Natural killer cell treated with Interleukin-12 subunit alpha and Interleukin-12 subunit beta and Interleukin-15 and Interleukin-18, amount 100 ng/mL, for 72 hours (primary cell): ENCODE data around the gene DYNC1H1. TPM values are rescaled to one million over a fixed set of nuclear protein-coding genes. Genes with fewer than 3 reads are reported as not detected.
A peak's percentile ranks its signal among the peaks of the same experiment; 100 is the strongest.
"Not testable (repeated sequence)": the region's sequence is repeated elsewhere in the genome, so short reads cannot be mapped to it uniquely, and the experiment has no call there.

Experiments
- ATAC-seq, 2 donors: fragments of 150-1000 bp; cut with Tn5 transposase in 1 of 2; sonication (Bioruptor Pico), chemical (Tn5 transposase) in 1 of 2; 2 replicates each; pipeline ENCODE4 v1.10.0; 2021
- DNase-seq: peaks from one replicate; pipeline ENCODE4 v3.0.0; 2022; ENCODE audit warnings: low spot score
- H3K27ac Mint-ChIP-seq, 2 donors: 1 replicate in 1 of 2; 2 replicates in 1 of 2; pipeline ENCODE4 v1.8.0; 2022; ENCODE audit warnings: mixed read lengths in 2 of 2, mild to moderate bottlenecking in 1 of 2, moderate library complexity in 1 of 2
- H3K27me3 Mint-ChIP-seq, 2 donors: 1 replicate in 1 of 2; 2 replicates in 1 of 2; pipeline ENCODE4 v1.8.0; 2022; ENCODE audit warnings: mixed read lengths in 2 of 2
- H3K36me3 Mint-ChIP-seq: one replicate; pipeline ENCODE4 v1.8.0; 2022; ENCODE audit warnings: mixed read lengths
- H3K4me1 Mint-ChIP-seq, 2 donors: 1 replicate in 1 of 2; 2 replicates in 1 of 2; pipeline ENCODE4 v1.8.0; 2022; ENCODE audit warnings: low read depth in 2 of 2, mixed read lengths in 2 of 2, mild to moderate bottlenecking in 1 of 2
- H3K4me3 Mint-ChIP-seq: one replicate; pipeline ENCODE4 v1.8.0; 2022; ENCODE audit warnings: mixed read lengths
- H3K9me3 Mint-ChIP-seq: 2 replicates; pipeline ENCODE4 v1.8.0; 2022; ENCODE audit warnings: mixed read lengths
- total RNA-seq, 2 donors: library from RNA; stranded (reverse); gene quantifications; one replicate each; pipeline ENCODE4 v1.2.3, GENCODE V29; 2022

DYNC1H1 gene
- total RNA-seq, 2 donors from 2014 or later = 322 to 415 TPM

- no peaks in the 10 kb centered on the region for H3K9me3 Mint-ChIP-seq
- no peak overlapping the region for H3K4me3 Mint-ChIP-seq
- H3K36me3 Mint-ChIP-seq = no peaks in the 10 kb centered on the region
- peak overlapping the region in 1 of 2 donors; percentile 39 for H3K27ac Mint-ChIP-seq
- ATAC-seq (peak in 1 of 2 donors; percentile 46), DNase-seq (no peak)
- no peaks in the 10 kb centered on the region for H3K27me3 Mint-ChIP-seq
- peaks cover 8% of the 10 kb centered on the region in 2 donors for H3K4me1 Mint-ChIP-seq
Measured at GRCh38 chr14:102066041-102066451, 101.7 kb downstream of the DYNC1H1 start.

- Mint-ChIP-seq H3K4me1 (peaks cover 13 to 19% of the 10 kb centered on the region in 2 donors), H3K4me3 (peak overlapping the region; percentile 59), H3K36me3 (peaks cover 5% of the 10 kb centered on the region), H3K27me3 (no peaks in the 10 kb centered on the region), H3K27ac (peak overlapping the region; percentile 27 to 43), H3K9me3 (no peaks in the 10 kb centered on the region)
- DNase-seq = no peak
- ATAC-seq = peak; percentile 65 to 66
Measured at GRCh38 chr14:102071283-102071998, 107.1 kb downstream of the DYNC1H1 start.

GRCh38 chr14:102074415-102074964 lies 110.1 kb downstream of the DYNC1H1 start:
- ATAC-seq (no peak), DNase-seq (no peak)
- no peaks in the 10 kb centered on the region for H3K9me3 Mint-ChIP-seq
- H3K27me3 Mint-ChIP-seq = no peaks in the 10 kb centered on the region
- H3K4me3 Mint-ChIP-seq = no peak overlapping the region
- peak overlapping the region in 1 of 2 donors; percentile 73 for H3K27ac Mint-ChIP-seq
- peaks cover 10 to 24% of the 10 kb centered on the region in 2 donors for H3K4me1 Mint-ChIP-seq
- peaks cover 11% of the 10 kb centered on the region for H3K36me3 Mint-ChIP-seq

GRCh38 chr14:102075155-102075554 lies 110.8 kb downstream of the DYNC1H1 start:
- Mint-ChIP-seq H3K4me3 (no peak overlapping the region), H3K27me3 (no peaks in the 10 kb centered on the region), H3K9me3 (no peaks in the 10 kb centered on the region), H3K36me3 (peaks cover 18% of the 10 kb centered on the region), H3K27ac (no peak overlapping the region), H3K4me1 (peaks cover 10 to 21% of the 10 kb centered on the region in 2 donors)
- ATAC-seq (no peak), DNase-seq (no peak)

GRCh38 chr14:102077382-102077709 lies 113.0 kb downstream of the DYNC1H1 start:
- H3K27ac Mint-ChIP-seq = no peak overlapping the region
- peaks cover 15 to 29% of the 10 kb centered on the region in 2 donors for H3K4me1 Mint-ChIP-seq

GRCh38 chr14:102078361-102078791 lies 114.0 kb downstream of the DYNC1H1 start:
- Mint-ChIP-seq H3K4me1 (peaks cover 22 to 36% of the 10 kb centered on the region in 2 donors), H3K36me3 (peaks cover 48% of the 10 kb centered on the region), H3K27ac (peak overlapping the region; percentile 37 to 55)
- ATAC-seq, H3K9me3 Mint-ChIP-seq, DNase-seq, H3K27me3 Mint-ChIP-seq, H3K4me3 Mint-ChIP-seq: not testable (repeated sequence)

More at GRCh38 chr14:102077382-102077709, 113.0 kb downstream of the DYNC1H1 start:
- no peaks in the 10 kb centered on the region for H3K9me3 Mint-ChIP-seq
- no peak overlapping the region for H3K4me3 Mint-ChIP-seq
- no peaks in the 10 kb centered on the region for H3K27me3 Mint-ChIP-seq
- ATAC-seq (peak; percentile 41 to 56), DNase-seq (no peak)
- H3K36me3 Mint-ChIP-seq = peaks cover 40% of the 10 kb centered on the region

- DNase-seq = no peak
- no peaks in the 10 kb centered on the region for H3K9me3 Mint-ChIP-seq
- peak in 1 of 2 donors; percentile 22 for ATAC-seq
- H3K4me1 Mint-ChIP-seq = peaks cover 29 to 42% of the 10 kb centered on the region in 2 donors
- peaks cover 55% of the 10 kb centered on the region for H3K36me3 Mint-ChIP-seq
- H3K27me3 Mint-ChIP-seq = no peaks in the 10 kb centered on the region
- H3K4me3 Mint-ChIP-seq = peak overlapping the region; percentile 3
- peak overlapping the region; percentile 8 to 37 for H3K27ac Mint-ChIP-seq
Measured at GRCh38 chr14:102078831-102079699, 114.7 kb downstream of the DYNC1H1 start.

GRCh38 chr14:102079700-102079979 lies 115.3 kb downstream of the DYNC1H1 start:
- Mint-ChIP-seq H3K27ac (peak overlapping the region in 1 of 2 donors; percentile 8), H3K4me3 (no peak overlapping the region), H3K36me3 (peaks cover 56% of the 10 kb centered on the region), H3K4me1 (peaks cover 35 to 40% of the 10 kb centered on the region in 2 donors), H3K9me3 (no peaks in the 10 kb centered on the region), H3K27me3 (no peaks in the 10 kb centered on the region)
- ATAC-seq (peak in 1 of 2 donors; percentile 15), DNase-seq (no peak)

- H3K4me3 Mint-ChIP-seq = peak overlapping the region; percentile 92
- DNase-seq (no peak), ATAC-seq (no peak)
- H3K9me3 Mint-ChIP-seq = no peaks in the 10 kb centered on the region
- H3K27ac Mint-ChIP-seq = peak overlapping the region; percentile 58 to 74
- H3K36me3 Mint-ChIP-seq = peaks cover 64% of the 10 kb centered on the region
- peaks cover 43 to 46% of the 10 kb centered on the region in 2 donors for H3K4me1 Mint-ChIP-seq
- no peaks in the 10 kb centered on the region for H3K27me3 Mint-ChIP-seq
Measured at GRCh38 chr14:102080183-102081080, 116.1 kb downstream of the DYNC1H1 start.

GRCh38 chr14:102081231-102082080 lies 117.1 kb downstream of the DYNC1H1 start:
- DNase-seq (no peak), ATAC-seq (no peak)
- no peaks in the 10 kb centered on the region for H3K27me3 Mint-ChIP-seq
- H3K36me3 Mint-ChIP-seq = peaks cover 74% of the 10 kb centered on the region
- H3K4me1 Mint-ChIP-seq = peaks cover 48 to 50% of the 10 kb centered on the region in 2 donors
- H3K4me3 Mint-ChIP-seq = peak overlapping the region; percentile 92
- H3K9me3 Mint-ChIP-seq = no peaks in the 10 kb centered on the region
- H3K27ac Mint-ChIP-seq = peak overlapping the region; percentile 71 to 74

- not testable (repeated sequence) for DNase-seq, H3K9me3 Mint-ChIP-seq, H3K27me3 Mint-ChIP-seq, ATAC-seq
- Mint-ChIP-seq H3K27ac (peak overlapping the region; percentile 71 to 74), H3K4me3 (peak overlapping the region; percentile 92), H3K4me1 (peaks cover 57 to 64% of the 10 kb centered on the region in 2 donors), H3K36me3 (peaks cover 68% of the 10 kb centered on the region)
Measured at GRCh38 chr14:102084522-102084921, 120.1 kb downstream of the DYNC1H1 start.

- Mint-ChIP-seq H3K36me3 (peaks cover 64% of the 10 kb centered on the region), H3K4me1 (peaks cover 61 to 65% of the 10 kb centered on the region in 2 donors), H3K4me3 (peak overlapping the region; percentile 92), H3K27ac (peak overlapping the region; percentile 71 to 74), H3K27me3 (no peaks in the 10 kb centered on the region), H3K9me3 (no peaks in the 10 kb centered on the region)
- DNase-seq (no peak), ATAC-seq (no peak)
Measured at GRCh38 chr14:102084931-102085330, 120.6 kb downstream of the DYNC1H1 start.
